Fibroblast of skin of back (primary cell): ENCODE measurements around the gene GOSR1.
A peak's percentile ranks its signal among the peaks of the same experiment; 100 is the strongest.
"Not testable (repeated sequence)": the region's sequence is repeated elsewhere in the genome, so short reads cannot be mapped to it uniquely, and the experiment has no call there.

Source experiments
- DNase-seq: peaks from one replicate; pipeline ENCODE4 v3.0.0-alpha.2; 2013

The GOSR1 gene

GRCh38 chr17:30506481-30506880, 29.3 kb downstream of the GOSR1 start:
- DNase-seq = no peak

DNA sequence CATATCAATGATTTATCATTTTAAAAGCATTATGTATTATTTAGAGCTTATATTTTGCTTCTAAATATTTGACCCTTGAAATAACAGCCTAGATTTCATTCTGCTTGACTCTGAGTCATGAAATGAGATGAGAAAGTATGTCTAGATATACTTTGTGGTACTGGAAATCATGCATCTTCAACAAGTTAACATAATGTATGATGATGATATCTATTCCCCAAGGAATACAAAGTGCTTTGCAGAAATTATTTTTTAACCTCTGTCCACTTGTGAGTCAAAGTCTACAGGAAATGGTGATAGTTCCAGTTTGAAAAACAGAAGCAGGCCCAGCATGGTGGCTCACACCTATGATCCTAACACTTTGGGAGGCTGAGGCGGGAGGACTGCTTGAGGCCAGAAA, 36.1 kb downstream of the GOSR1 start:
- DNase-seq = peak; percentile 90

DNA sequence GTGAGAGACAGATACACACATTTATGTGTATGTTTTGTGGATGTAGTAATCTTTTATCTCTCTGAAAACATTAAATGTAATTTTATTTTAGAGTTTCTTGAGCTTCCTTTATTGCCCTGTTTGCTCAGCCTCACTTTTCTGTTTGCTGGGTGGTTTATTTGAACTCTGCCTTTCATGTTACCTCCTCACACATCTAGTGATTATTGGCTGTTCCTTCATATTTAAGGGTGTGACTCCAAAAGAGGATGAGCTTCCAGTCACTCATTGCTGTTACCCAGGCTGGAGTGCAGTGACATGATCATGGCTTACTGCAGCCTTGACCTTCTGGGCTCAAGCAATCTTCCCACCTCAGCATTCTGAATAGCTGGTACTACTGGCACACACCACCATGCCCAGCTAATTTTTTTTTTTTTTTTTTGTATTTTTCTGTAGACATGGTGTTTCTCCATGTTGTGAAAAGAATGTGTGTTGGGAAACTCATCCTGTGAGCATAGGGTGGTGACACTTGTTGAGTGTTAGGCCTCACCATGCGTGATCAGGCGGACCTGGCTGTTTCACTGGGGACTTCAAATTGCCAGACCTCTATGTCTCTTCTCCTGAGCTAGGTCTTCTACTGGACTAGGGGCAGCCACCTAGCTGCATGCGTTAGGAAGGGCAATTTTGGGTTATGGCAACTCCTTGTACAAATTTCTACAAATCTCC, 37.8 kb downstream of the GOSR1 start:
- DNase-seq = no peak

DNA sequence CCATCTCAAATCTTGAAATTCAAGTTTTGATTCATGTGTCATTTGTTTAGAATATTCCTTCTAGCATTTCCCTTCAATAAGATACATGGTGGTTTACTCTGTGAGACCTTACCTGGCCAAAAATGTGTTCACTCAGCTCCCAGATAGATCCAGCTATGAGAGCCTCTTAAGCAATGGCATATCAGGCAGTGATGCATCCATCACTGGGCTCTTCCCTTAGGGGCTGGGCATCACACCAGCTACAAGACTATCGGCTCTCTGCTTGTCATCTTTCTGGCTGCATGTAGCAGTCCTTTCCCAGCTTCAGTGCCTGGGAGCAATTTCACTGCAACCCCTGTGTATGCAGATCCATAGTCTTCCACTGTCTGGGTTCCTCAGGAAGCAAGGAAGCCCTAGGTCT, 40.6 kb downstream of the GOSR1 start:
- no peak for DNase-seq

DNA sequence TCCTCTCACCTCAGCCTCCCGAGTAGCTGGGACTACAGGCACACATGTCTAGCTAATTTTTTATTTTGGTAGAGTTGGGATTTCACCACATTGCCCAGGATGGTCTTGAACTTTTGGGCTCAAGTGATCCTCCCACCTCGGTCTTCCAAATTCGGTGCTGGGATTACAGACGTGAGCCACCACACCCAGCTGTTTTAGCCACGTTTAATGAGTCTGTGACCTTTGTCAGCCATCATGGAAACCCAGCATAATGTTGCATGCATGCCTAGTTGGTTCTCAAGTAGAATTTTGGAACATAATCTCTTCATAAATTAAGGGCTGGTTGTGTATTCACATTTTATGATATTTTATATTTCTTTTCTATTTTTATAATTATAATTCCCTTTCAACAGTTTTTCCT, 42.0 kb downstream of the GOSR1 start:
- no peak for DNase-seq

GRCh38 chr17:30519707-30520106, 42.5 kb downstream of the GOSR1 start:
- DNase-seq = peak; percentile 95

- DNase-seq = peak; percentile 85
These were observed 43.2 kb downstream of the GOSR1 start for GRCh38 chr17:30520436-30520835.

DNA sequence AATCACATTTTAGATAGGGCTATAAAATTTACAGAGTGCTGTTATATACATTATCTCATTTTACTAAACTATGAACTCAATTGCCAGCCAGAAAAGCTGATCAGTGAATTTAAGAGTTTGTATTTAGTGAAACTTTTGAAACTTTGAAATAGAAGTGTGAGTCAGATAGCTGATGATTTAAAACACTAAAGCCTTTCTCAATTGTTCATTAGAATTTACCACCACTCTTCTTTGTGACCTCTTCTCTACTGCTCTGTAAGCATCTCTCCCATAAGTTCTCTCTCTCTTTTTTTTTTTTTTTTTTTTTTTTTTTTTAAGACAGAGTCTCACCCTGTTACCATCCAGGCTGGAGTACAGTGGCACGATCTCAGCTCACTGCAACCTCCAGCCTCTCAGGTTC, 43.7 kb downstream of the GOSR1 start:
- DNase-seq = peak; percentile 7

GRCh38 chr17:30521766-30522165, 44.6 kb downstream of the GOSR1 start:
- DNase-seq = no peak

DNA sequence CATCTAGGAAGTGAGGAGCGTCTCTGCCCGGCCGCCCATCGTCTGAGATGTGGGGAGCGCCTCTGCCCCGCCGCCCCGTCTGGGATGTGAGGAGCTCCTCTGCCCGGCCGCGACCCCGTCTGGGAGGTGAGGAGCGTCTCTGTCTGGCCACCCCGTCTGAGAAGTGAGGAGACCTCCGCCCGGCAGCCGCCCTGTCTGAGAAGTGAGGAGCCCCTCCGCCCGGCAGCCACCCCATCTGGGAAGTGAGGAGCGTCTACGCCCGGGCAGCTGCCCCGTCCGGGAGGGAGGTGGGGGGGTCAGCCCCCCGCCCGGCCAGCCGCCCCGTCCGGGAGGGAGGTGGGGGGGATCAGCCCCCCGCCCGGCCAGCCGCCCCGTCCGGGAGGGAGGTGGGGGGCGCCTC, 46.0 kb downstream of the GOSR1 start:
- not testable (repeated sequence) for DNase-seq

- peak; percentile 61 for DNase-seq
These were observed 47.6 kb downstream of the GOSR1 start for GRCh38 chr17:30524847-30525246.

DNA sequence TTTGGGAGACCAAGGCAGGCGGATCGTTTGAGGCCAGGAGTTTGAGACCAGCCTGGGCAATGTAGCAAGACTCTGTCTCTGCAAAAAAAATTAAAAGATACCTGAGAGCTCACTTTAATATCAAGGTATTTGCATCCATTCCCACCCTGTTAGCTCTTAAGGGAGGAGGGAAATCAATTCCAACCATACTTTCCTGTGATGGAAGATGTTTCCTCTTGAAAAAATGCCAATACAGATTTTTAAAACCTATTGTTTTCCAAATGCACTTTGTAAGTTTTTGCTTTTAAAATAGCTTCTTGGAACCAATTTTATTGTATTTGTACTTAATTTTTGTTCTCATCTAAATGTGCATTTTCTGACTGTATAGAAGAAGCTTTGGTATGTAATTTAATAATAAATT, 49.2 kb downstream of the GOSR1 start:
- no peak for DNase-seq

- not testable (repeated sequence) for DNase-seq
These were observed 51.5 kb downstream of the GOSR1 start for GRCh38 chr17:30528701-30529100.

- peak; percentile 79 for DNase-seq
These were observed 53.3 kb downstream of the GOSR1 start for GRCh38 chr17:30530346-30531025.

DNA sequence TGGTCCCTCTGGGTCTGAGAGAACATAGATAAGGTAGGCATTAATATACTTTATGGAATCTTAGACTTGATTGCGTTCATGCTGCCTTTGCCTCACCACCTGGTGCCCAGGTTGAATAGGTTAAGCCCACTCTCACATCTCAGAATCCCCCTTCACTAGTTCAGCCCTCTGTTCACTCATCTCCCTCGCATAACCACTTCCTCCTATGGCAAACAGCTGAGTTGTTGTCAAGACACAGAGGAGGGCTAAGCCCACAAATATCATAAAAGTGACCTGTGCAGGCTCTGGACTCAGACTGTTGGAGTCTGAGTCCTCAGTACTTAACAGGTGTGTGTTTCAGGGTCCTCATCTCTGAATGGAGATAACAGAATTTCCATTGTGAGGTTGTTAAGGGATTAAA, 55.7 kb downstream of the GOSR1 start:
- DNase-seq = no peak

DNA sequence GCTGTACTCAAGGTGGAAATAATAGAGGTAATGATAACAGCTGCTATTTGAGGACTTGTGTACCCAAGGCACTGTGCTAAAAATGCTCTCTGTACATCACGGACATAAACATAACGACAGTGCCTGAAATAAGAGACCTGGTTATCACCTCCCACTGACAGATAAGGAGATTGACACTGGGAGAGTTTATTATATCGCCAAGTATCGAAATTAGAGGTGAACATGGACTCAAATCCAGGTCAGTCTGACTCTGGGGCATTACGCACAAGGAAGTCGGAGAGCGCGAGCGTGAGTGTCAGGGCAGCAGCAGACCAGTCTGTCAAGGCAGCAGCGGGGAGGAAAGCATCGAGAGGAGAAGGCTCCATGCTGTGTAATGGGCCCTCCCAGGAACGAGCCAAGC, 57.1 kb downstream of the GOSR1 start:
- DNase-seq = no peak

GRCh38 chr17:30534938-30535921, 58.0 kb downstream of the GOSR1 start:
- no peak for DNase-seq

DNA sequence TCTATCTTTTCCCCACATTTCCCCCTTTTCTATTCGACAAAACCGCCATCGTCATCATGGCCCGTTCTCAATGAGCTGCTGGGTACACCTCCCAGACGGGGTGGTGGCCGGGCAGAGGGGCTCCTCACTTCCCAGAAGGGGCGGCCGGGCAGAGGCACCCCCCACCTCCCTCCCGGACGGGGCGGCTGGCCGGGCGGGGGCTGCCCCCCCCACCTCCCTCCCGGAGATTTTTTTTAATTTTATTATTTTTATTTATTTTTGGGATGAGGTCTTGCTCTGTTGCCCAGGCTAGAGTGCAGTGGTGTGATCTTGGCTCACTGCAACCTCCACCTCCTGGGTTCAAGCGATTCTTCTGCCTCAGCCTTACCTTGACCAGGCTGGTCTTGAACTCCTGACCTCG, 59.6 kb downstream of the GOSR1 start:
- DNase-seq = not testable (repeated sequence)

DNA sequence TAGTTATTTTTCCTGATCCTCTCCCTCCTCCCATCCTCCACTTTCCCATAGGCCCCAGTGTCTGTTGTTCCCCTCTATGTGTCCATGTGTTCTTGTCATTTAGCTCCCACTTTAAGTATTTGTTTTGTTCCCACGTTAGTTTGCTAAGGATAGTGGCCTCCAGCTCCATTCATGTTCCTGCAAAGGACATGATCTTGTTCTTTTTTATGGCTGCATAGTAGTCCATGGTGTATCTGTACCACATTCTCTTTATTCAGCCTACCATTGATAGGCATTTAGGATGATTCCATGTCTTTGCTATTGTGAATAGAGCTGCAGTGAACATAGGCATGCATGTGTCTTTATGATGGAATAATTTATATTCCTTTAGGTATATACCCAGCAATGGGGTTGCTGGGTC, 60.5 kb downstream of the GOSR1 start:
- not testable (repeated sequence) for DNase-seq

GRCh38 chr17:30541802-30542201, 64.6 kb downstream of the GOSR1 start:
- no peak for DNase-seq

DNA sequence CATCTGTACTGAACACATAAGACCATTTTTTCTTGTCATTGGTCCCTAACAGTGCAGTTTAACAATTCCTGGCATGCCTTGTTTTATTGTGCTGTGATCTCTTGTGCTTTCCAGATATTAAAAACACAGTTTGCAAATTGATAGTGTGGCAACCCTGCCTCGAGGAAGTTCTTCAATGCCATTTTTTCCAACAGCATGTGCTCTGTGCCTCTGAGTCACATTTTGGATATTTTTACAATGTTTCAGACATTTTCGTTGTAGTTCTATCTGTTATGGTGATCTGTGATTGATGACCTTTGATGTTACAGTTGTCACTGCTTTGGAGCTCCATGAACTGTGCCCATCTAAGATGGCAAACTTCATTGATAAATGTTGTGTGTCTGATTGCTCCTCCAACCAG, 66.2 kb downstream of the GOSR1 start:
- no peak for DNase-seq

- no peak for DNase-seq
These were observed 67.8 kb downstream of the GOSR1 start for GRCh38 chr17:30545024-30545423.
